Hepatic stellate cell (primary cell): ENCODE data around the gene ALKBH7.
"Not testable (repeated sequence)": the region's sequence is repeated elsewhere in the genome, so short reads cannot be mapped to it uniquely, and the experiment has no call there.

Source experiments
- DNase-seq: peaks from one replicate; pipeline ENCODE4 v3.0.0; 2011; ENCODE audit warnings: low spot score

ALKBH7 gene

GRCh38 chr19:6400062-6400944 lies 27.7 kb downstream of the ALKBH7 start:
- not testable (repeated sequence) for DNase-seq

- no peak for DNase-seq
These were observed 29.5 kb downstream of the ALKBH7 start for GRCh38 chr19:6402058-6402457.

GRCh38 chr19:6402837-6403608 lies 30.4 kb downstream of the ALKBH7 start:
- peak; percentile 75 for DNase-seq

GRCh38 chr19:6406401-6406800 lies 33.8 kb downstream of the ALKBH7 start:
- DNase-seq: no peak

GRCh38 chr19:6409346-6409745 lies 36.8 kb downstream of the ALKBH7 start:
- no peak for DNase-seq

- no peak for DNase-seq
These were observed 39.5 kb downstream of the ALKBH7 start for GRCh38 chr19:6412061-6412446.

- no peak for DNase-seq
These were observed 40.0 kb downstream of the ALKBH7 start for GRCh38 chr19:6412447-6413091.

- no peak for DNase-seq
These were observed 40.7 kb downstream of the ALKBH7 start for GRCh38 chr19:6413291-6413690.

- DNase-seq: no peak
These were observed 41.4 kb downstream of the ALKBH7 start for GRCh38 chr19:6413721-6414643.

GRCh38 chr19:6414793-6415590 lies 42.4 kb downstream of the ALKBH7 start:
- no peak for DNase-seq

GRCh38 chr19:6415591-6416190 lies 43.1 kb downstream of the ALKBH7 start:
- no peak for DNase-seq

- DNase-seq: no peak
These were observed 44.2 kb downstream of the ALKBH7 start for GRCh38 chr19:6416658-6417405.

- DNase-seq: peak; percentile 62
These were observed 45.3 kb downstream of the ALKBH7 start for GRCh38 chr19:6417713-6418561.

- DNase-seq: no peak
These were observed 46.0 kb downstream of the ALKBH7 start for GRCh38 chr19:6418562-6418932.

GRCh38 chr19:6421075-6422014 lies 48.8 kb downstream of the ALKBH7 start:
- no peak for DNase-seq

- peak; percentile 85 for DNase-seq
These were observed 51.1 kb downstream of the ALKBH7 start for GRCh38 chr19:6423499-6424194.
